WTC11 (cell line): ENCODE data around the gene TMEM238L.

Experiments used
- JUN ChIP-seq: sonication (generic); formaldehyde crosslinking; IDR thresholded peaks from 2 replicates; pipeline ENCODE4 v1.8.0; 2023; ENCODE audit warnings: mild to moderate bottlenecking, missing genetic modification reagents
- NR2C2 ChIP-seq: sonication (generic); formaldehyde crosslinking; IDR thresholded peaks from 2 replicates; pipeline ENCODE4 v1.8.0; 2022; ENCODE audit warnings: mild to moderate bottlenecking, missing genetic modification reagents
- ZNF138 ChIP-seq: sonication (generic); formaldehyde crosslinking; conservative IDR thresholded peaks from 2 replicates; pipeline ENCODE4 v1.8.1; 2022; ENCODE audit warnings: mild to moderate bottlenecking, moderate library complexity, missing genetic modification reagents
- ZNF232 ChIP-seq: sonication (generic); formaldehyde crosslinking; IDR thresholded peaks from 2 replicates; pipeline ENCODE4 v1.8.0; 2022; ENCODE audit warnings: mild to moderate bottlenecking, missing genetic modification reagents
- TF ChIP-seq, protein P1 (sequence below): fragments of 200-600 bp; IDR thresholded peaks from 2 replicates; pipeline ENCODE4 v1.8.0; 2022; ENCODE audit warnings: antibody characterized with exemption
- TF ChIP-seq, protein P2 (sequence below): sonication (generic); formaldehyde crosslinking; IDR thresholded peaks from 2 replicates; pipeline ENCODE4 v1.8.0; 2023; ENCODE audit warnings: missing genetic modification reagents
- TF ChIP-seq, protein P3 (sequence below): sonication (generic); formaldehyde crosslinking; conservative IDR thresholded peaks from 2 replicates; pipeline ENCODE4 v1.8.1; 2022; ENCODE audit warnings: mild to moderate bottlenecking, missing genetic modification reagents
- TF ChIP-seq, protein P4 (sequence below): sonication (generic); formaldehyde crosslinking; IDR thresholded peaks from 2 replicates; pipeline ENCODE4 v1.8.1; 2023; ENCODE audit warnings: mild to moderate bottlenecking, missing genetic modification reagents, moderate library complexity

DNA sequence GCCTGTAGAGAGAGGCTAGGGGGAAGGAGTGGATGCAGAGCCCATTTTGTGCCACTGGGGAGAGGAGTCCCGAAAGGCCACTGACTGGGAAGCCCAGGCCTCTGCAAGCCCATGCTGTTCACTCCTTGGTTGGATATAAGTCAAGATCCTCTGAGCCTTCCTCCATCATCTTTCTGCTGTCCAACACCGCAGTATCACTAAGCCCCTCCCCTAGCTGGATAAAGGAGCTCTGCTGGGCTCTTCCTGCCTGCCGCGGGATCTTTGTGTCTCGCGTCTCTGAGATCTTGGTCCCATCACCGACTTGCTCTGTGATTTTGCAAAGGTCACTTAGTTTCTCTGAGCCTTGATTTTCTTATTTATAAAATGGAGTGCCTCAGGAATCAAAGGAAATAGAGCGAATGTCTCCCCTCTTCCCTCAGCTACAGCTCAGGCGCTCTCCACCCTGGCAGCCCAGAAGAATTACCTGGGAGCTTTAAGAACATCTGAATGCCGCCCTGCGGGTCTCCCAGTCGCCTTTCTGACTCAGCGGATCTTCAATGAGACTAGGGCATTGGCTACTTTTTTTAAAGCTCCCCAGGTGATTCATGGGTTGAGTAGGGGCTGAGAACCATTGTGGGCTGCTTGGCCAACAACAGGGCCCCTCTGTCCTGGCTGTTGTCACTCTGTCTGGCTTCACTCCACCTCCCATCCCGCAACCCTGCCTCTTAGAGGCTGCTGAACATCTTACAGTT is 48.9 kb downstream of the TMEM238L start:
- TF ChIP-seq, protein P1, sequence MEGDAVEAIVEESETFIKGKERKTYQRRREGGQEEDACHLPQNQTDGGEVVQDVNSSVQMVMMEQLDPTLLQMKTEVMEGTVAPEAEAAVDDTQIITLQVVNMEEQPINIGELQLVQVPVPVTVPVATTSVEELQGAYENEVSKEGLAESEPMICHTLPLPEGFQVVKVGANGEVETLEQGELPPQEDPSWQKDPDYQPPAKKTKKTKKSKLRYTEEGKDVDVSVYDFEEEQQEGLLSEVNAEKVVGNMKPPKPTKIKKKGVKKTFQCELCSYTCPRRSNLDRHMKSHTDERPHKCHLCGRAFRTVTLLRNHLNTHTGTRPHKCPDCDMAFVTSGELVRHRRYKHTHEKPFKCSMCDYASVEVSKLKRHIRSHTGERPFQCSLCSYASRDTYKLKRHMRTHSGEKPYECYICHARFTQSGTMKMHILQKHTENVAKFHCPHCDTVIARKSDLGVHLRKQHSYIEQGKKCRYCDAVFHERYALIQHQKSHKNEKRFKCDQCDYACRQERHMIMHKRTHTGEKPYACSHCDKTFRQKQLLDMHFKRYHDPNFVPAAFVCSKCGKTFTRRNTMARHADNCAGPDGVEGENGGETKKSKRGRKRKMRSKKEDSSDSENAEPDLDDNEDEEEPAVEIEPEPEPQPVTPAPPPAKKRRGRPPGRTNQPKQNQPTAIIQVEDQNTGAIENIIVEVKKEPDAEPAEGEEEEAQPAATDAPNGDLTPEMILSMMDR = no peak
- TF ChIP-seq JUN (CRISPR knock-in tag) (no peak), ZNF232 (CRISPR knock-in tag) (no peak), ZNF138 (CRISPR knock-in tag) (no peak), NR2C2 (CRISPR knock-in tag) (no peak)
- TF ChIP-seq, protein P2, sequence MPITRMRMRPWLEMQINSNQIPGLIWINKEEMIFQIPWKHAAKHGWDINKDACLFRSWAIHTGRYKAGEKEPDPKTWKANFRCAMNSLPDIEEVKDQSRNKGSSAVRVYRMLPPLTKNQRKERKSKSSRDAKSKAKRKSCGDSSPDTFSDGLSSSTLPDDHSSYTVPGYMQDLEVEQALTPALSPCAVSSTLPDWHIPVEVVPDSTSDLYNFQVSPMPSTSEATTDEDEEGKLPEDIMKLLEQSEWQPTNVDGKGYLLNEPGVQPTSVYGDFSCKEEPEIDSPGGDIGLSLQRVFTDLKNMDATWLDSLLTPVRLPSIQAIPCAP (CRISPR knock-in tag) = no peak
- TF ChIP-seq, protein P3, sequence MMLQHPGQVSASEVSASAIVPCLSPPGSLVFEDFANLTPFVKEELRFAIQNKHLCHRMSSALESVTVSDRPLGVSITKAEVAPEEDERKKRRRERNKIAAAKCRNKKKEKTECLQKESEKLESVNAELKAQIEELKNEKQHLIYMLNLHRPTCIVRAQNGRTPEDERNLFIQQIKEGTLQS (CRISPR knock-in tag) = no peak
- TF ChIP-seq, protein P4, sequence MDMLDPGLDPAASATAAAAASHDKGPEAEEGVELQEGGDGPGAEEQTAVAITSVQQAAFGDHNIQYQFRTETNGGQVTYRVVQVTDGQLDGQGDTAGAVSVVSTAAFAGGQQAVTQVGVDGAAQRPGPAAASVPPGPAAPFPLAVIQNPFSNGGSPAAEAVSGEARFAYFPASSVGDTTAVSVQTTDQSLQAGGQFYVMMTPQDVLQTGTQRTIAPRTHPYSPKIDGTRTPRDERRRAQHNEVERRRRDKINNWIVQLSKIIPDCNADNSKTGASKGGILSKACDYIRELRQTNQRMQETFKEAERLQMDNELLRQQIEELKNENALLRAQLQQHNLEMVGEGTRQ = no peak
